ENCODE measurements around the gene SHTN1.

The SHTN1 gene

GRCh38 chr10:116961406-116962251, 43.4 kb downstream of the SHTN1 start:
- Histone ChIP-seq H3K27me3 (ENCODE audit: insufficient read depth, low read length, poor library complexity, severe bottlenecking) (no peaks in the 10 kb centered on the region), H3K36me3 (ENCODE audit: insufficient read depth, low read length) (no peaks in the 10 kb centered on the region), H3K4me1 (ENCODE audit: insufficient read depth, low read length, poor library complexity, severe bottlenecking) (no peaks in the 10 kb centered on the region), H3K9me2 (replicated peaks; ENCODE audit: low read depth, low read length) (no peaks in the 10 kb centered on the region), H4K20me1 (ENCODE audit: insufficient read depth, low read length, poor library complexity, severe bottlenecking) (no peaks in the 10 kb centered on the region), H3K4me3 (ENCODE audit: low read length, poor library complexity, severe bottlenecking) (no peak overlapping the region), H3K9me3 (ENCODE audit: insufficient read depth, low read depth, low read length) (no peaks in the 10 kb centered on the region), H2AFZ (ENCODE audit: low read length) (no peak overlapping the region), H3F3A (ENCODE audit: low read depth) (no peaks in the 10 kb centered on the region), H3K79me2 (ENCODE audit: insufficient read depth, low read length) (no peaks in the 10 kb centered on the region), H3K9ac (ENCODE audit: low read depth, low read length, poor library complexity, severe bottlenecking) (no peak overlapping the region), H3K4me2 (ENCODE audit: low read depth, low read length, poor library complexity, severe bottlenecking) (no peak overlapping the region)
- TF ChIP-seq EZH2phosphoT487 (IDR thresholded peaks at IDR 0.05; ENCODE audit: borderline replicate concordance) = no peak
- TF ChIP-seq CTCF (conservative IDR thresholded peaks at IDR 0.05; ENCODE audit: low read length) = no peak

GRCh38 chr10:116960066-116960776, 44.8 kb downstream of the SHTN1 start:
- Histone ChIP-seq H3F3A (ENCODE audit: low read depth) (no peaks in the 10 kb centered on the region), H3K4me2 (ENCODE audit: low read depth, low read length, poor library complexity, severe bottlenecking) (no peak overlapping the region), H2AFZ (ENCODE audit: low read length) (no peak overlapping the region), H3K9me3 (ENCODE audit: insufficient read depth, low read depth, low read length) (no peaks in the 10 kb centered on the region), H4K20me1 (ENCODE audit: insufficient read depth, low read length, poor library complexity, severe bottlenecking) (no peaks in the 10 kb centered on the region), H3K36me3 (ENCODE audit: insufficient read depth, low read length) (no peaks in the 10 kb centered on the region), H3K9ac (ENCODE audit: low read depth, low read length, poor library complexity, severe bottlenecking) (no peak overlapping the region), H3K9me2 (replicated peaks; ENCODE audit: low read depth, low read length) (no peaks in the 10 kb centered on the region), H3K4me1 (ENCODE audit: insufficient read depth, low read length, poor library complexity, severe bottlenecking) (no peaks in the 10 kb centered on the region), H3K79me2 (ENCODE audit: insufficient read depth, low read length) (no peaks in the 10 kb centered on the region), H3K27me3 (ENCODE audit: insufficient read depth, low read length, poor library complexity, severe bottlenecking) (no peaks in the 10 kb centered on the region), H3K4me3 (ENCODE audit: low read length, poor library complexity, severe bottlenecking) (no peak overlapping the region)
- TF ChIP-seq CTCF (conservative IDR thresholded peaks at IDR 0.05; ENCODE audit: low read length) (no peak), EZH2phosphoT487 (IDR thresholded peaks at IDR 0.05; ENCODE audit: borderline replicate concordance) (no peak)

GRCh38 chr10:116952729-116953128, 52.3 kb downstream of the SHTN1 start:
- H3K36me3 ChIP-seq (ENCODE audit: insufficient read depth, low read length) = no peaks in the 10 kb centered on the region
- H3K4me2 ChIP-seq (ENCODE audit: low read depth, low read length, poor library complexity, severe bottlenecking) = no peak overlapping the region
- H3F3A ChIP-seq (ENCODE audit: low read depth) = no peaks in the 10 kb centered on the region
- H3K4me1 ChIP-seq (ENCODE audit: insufficient read depth, low read length, poor library complexity, severe bottlenecking) = no peaks in the 10 kb centered on the region
- H4K20me1 ChIP-seq (ENCODE audit: insufficient read depth, low read length, poor library complexity, severe bottlenecking) = no peaks in the 10 kb centered on the region
- H3K9ac ChIP-seq (ENCODE audit: low read depth, low read length, poor library complexity, severe bottlenecking) = no peak overlapping the region
- no peaks in the 10 kb centered on the region for H3K9me2 ChIP-seq (replicated peaks; ENCODE audit: low read depth, low read length)
- H3K9me3 ChIP-seq (ENCODE audit: insufficient read depth, low read depth, low read length) = no peaks in the 10 kb centered on the region
- H3K27me3 ChIP-seq (ENCODE audit: insufficient read depth, low read length, poor library complexity, severe bottlenecking) = no peaks in the 10 kb centered on the region
- H3K79me2 ChIP-seq (ENCODE audit: insufficient read depth, low read length) = no peaks in the 10 kb centered on the region
- H2AFZ ChIP-seq (ENCODE audit: low read length) = no peak overlapping the region
- H3K4me3 ChIP-seq (ENCODE audit: low read length, poor library complexity, severe bottlenecking) = no peak overlapping the region
- TF ChIP-seq EZH2phosphoT487 (IDR thresholded peaks at IDR 0.05; ENCODE audit: borderline replicate concordance) = no peak
- no peak for TF ChIP-seq CTCF (conservative IDR thresholded peaks at IDR 0.05; ENCODE audit: low read length)
